ELF-1 (cell line): ENCODE results near the gene VPS4B.

Experiments
- DNase-seq: peaks from one replicate; pipeline ENCODE4 v3.0.0-alpha.2; 2016; ENCODE audit warnings: low read depth, low spot score

The VPS4B gene

DNA sequence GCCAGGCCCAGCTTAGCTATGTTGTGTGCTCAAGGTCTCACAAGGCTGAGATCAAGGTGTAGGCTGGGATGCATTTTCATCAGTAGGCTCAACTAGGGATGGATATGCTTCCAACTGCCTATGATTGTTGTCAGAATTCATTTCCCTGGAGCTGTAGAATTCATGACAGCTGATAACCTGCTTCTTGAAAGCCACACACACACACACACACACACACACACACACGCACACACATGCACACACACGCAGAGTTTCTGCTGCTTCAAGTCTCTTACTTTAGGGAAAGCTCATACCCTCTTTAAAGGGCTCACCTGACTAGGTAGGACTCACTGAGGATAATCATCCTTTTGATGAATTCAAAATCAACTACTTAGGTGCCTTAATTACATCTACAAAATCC is 8.2 kb upstream of the VPS4B start:
- no peak for DNase-seq

DNA sequence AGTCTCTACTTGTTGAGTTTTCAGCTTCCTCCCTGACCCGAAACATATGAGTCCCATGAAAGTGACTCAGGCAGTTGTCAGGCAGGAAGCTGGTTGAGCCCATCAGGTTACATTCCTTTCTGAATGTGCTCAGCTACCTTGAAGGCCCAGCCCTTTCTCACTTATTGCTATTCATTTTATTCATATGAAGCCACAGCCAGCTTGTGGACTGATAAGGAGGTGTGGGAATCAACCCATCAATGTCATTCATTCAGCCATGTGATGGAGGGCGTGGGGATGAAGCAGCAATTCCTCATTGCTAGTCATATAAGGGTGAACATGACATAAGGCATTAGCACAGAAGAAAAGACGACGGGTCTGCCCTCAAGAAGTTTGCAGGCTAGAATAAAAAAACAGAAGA is 5.3 kb upstream of the VPS4B start:
- peak; percentile 13 for DNase-seq

DNA sequence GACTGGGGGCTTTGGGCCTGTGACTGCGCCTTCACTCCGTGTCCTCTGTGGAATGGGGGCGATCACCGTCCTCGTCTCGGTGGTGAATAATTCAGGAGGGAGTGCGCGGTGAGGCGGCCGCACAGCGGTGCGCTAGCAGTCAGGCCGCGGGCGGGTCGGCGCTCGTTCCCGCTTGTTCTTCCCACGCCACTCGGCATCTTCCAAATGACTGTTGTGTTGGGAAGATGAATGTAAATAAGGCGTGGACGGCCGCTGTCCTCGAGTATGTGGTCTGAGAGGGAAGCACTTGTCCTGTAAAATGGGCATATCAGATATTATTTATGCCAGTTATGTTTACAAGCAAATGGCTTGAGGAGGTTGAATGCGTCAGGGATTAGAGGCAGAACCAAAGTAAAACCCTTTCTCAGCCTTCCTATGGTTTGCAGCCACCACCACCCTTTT is 608 bp upstream of the VPS4B start:
- no peak for DNase-seq

DNA sequence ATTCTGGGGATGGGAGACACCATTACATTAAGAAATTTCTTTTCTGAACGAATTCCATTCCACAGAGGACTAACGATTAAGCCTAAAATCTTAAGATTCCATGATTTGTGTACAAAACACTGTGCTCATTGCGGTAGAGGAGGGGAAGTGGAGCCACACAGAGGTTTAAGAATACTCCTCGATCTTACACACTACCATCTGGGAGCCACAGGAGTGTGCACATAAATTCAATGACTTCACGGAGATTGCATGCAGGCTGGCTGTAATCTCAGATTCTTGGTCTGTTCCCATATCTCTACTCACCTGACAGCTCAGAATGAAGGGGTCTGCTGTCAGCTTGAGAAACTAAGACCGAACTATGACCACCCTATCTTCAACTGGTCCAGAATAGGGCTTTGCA is 762 bp downstream of the VPS4B start:
- no peak for DNase-seq

DNA sequence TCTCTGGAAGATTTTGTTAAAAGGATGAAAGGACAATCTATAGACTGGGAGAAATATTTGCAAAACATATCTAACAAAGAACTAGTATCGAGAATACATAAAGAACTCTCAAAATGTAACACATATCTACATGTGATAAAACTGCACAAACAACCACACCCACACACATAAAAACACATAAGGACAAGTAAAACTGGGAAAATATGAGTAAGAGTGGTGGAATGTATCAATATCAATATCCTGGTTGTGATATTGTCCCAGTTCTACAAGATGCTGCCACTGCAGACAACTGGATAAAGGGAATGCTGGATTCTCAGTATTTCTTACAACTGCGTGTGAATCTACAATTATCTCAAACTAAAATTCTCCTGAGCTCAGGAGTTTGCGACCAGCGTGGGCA is 9.3 kb downstream of the VPS4B start:
- DNase-seq = no peak

DNA sequence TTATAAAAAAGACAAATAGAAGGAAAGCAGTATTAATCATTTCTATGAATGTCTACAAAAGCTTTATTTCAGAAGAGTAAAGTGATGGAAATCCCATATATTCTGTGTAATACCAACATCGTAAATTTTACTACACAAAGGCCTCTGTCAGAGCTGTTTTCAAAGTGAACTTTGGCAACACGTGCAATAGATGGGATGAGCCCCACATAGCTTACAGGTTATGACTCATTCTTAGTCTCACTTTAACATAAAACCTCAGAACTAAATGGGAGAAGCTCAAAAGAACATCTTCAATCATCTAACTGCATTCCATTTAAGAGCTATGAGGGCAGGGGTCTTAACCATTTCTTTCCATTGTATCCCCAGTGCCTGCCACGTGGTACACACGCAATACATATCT is 11.5 kb downstream of the VPS4B start:
- no peak for DNase-seq

DNA sequence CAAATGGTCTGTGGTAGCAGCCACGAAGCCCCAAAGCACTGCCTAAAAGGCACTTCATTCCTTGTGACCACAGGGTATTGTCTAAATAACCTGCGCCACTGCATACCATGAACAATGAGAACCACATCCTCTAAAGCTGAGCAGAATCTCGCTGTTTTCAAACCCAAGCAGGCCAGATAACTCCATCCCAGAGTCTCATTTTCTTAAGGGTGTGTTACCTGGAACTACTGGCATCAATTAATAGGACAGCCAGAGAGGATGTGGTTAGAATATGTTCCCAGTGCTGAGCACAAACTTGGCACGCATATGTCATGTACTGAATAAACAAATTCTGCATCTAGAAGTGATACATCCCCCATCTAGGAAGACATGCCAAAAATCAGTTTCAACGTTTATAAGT is 13.0 kb downstream of the VPS4B start:
- DNase-seq = no peak

DNA sequence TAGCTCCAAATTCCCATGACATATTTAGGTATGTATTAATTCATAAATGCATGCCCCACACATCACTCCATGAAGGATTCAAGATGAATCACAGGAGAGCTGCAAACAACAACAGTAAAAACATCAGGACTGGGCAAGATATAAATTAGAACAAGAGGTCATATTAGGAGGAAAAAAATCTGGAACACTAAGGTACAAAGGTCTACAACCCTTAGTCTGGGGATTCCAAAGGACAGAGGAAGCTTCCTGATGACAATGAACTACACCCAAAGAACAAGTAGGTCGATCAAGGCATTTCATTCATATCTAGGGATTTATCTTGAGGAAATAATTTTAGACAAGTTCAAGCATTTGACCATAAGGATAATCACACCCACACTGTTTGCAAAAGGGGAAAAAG is 14.5 kb downstream of the VPS4B start:
- no peak for DNase-seq

DNA sequence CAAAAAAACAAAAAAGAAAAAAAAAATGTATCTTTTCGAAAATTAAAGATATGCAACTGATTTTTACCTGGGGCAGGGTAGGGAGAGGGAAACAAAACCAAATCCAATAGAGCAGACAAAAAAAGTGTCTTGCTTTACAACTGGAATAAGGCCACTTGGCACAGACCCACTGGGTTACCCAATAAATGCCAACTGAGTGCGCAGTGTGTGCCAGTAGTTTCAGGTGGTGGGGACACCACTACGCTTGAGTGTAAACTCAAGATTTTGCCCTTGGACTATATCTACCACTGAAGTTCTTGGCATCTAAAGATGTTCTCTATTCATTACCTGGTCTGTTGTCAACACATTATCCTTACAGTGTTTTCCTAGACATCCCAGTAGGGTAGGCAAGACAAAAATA is 16.3 kb downstream of the VPS4B start:
- DNase-seq = no peak

DNA sequence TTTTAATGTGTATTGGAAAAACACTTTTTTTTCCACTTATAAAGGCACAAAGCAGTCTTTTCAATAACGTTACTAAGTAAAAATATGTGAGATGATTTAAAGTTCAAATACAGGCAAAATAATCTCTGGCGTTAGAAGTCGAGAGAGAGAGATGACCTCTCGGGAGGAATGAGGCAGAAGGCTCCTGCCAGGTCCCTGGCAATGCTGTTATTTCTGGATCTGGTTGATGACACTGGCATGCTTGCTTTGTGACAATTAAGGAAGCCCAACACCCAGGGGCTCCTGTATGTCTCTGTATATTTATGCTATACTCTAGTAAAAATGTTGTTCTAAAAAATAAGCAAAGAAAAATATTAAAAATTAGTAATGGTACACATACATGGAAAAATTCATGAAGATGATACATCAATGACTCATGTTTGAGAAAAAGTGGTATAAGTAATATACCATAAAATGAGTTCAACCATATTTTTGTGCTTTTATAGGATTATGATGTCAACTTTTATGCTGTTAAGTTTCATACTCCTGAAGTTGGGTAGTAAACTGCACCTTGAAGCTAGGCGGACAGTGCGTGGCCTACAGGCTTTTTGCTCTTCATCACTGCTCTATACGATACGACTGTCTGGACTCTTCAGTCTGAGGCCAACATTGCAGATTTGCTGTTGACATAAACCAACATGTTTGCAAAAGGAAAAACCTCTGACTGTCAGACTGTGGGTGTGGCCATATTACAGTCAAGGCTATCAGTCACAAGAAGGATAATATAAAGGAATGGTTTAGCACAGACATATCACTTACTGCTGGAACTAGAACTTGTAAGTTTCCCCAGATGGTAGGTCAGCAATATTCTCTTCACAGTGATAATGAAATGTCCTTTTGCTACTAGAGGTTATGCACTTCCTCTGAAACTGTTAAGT is 19.8 kb downstream of the VPS4B start:
- no peak for DNase-seq

DNA sequence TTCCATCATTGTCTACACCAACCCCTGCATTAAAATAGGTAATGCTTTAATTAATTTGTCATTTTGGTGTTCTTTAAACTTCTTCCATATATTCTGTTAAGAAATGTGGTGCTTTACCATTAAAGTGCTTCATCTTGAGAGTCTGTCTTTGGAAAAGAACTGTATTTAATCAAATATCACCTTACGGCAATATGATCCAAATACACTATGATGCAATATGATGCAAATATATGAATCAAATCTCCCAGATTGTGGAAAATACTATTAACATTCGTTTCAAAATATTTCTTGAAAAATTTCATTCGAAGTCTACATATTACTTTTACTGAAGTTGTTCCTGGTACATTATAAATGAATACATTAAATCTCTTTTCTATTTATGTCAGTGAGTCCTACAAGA is 23.0 kb downstream of the VPS4B start:
- DNase-seq = no peak

DNA sequence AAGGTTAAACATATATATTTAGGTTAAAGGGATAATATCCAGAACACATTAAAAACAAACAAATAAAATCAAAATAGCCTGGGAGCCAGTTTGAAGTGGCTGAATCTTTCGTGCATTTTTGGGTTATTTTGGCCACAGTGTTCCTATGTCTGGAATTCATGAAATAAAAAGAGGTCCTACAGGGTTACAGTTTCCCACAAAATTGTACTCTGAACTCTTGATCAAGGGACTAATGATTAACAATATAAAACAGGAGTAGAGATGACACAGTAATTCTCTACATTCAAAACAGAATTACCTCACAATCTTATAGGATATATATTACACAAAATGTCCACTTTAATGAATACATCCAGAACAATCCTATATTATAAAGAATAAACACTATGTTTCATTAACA is 24.9 kb downstream of the VPS4B start:
- no peak for DNase-seq

DNA sequence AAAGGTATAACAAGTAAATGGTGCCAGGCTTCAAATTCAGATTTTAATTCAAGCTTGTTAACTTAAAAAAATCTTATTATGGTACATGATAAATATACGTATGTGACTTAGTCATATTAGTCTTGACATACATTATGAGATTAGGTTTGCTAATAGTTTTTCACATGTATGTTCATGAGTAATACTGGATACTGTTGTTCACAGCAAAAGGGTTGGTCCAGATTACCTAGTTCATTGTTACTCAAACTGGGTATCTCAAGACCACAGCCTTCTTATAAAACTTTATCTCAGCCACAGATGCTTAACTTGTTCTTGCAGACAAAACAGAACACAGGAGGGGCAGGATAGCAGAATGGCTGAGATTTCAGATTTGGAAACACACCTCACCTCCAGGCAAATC is 26.8 kb downstream of the VPS4B start:
- no peak for DNase-seq

DNA sequence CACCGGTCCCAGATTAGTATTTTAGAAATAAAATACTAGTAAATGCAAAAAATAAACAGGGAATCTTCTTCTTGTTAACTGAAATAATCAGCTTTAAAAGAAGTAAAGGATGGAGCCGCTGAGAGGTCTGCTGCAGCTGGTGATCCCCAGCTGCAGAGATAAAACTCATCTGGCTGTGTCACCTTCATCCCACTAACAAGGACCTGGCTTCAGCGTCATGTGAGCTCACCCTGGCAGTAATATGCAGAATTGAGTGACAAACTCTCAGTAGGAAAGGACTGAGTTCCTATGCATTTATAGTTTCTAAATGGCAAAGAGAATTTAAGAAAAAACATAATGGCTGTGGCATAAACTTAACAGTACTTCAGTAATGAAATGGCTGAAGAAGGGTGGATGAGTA is 27.3 kb downstream of the VPS4B start:
- no peak for DNase-seq

DNA sequence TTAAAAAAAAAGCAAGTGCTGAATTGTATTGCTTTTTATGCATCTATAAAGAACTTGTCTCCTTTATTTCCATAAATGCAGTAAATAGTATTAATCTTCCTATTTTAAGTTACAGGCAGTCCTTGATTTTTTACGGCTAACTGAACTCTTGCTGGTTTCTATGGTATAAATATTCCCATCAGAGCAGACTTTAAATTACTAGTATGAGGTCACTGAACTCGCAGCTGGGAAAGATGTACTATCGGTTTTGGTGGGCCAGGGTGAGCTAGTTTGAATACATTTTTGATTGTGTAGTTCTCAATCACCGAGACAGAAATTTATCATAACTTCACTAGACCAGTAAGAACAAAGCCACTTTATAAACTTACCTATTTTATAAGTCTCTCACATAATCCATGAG is 34.4 kb downstream of the VPS4B start:
- no peak for DNase-seq

DNA sequence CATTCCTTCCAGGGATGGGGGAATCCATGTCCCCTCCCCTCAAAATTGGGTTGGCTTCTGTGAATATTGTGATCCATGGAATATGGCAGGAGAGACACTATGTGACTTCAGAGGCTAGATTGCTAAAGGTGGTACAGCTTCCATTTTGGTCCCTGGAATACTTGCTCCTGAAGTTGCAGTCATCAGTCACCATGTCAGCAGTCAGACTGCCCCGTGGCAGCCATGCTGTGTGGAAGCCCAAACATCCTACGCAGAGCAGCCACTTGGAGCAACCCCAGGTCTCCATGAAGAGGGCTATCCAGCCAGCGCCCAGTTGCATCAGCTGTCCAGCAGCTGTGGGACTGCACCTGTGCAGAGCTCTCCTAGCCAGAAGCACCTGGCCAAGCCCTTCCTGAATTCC is 39.4 kb downstream of the VPS4B start:
- no peak for DNase-seq

DNA sequence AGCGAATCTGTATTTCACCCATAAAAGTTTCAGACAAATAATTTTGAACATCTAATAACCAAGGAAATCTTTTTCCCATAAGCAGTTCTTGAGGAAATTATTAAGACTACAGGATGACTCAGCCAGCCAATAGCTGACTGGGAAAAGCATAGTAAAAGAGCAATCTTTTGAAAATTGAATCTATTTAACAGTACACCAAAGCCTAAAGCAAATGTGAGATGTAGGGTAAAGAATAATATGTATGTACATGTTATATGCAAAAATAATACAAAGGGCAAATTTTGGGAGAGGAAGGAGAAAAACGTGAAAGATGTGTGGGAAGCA is 42.7 kb downstream of the VPS4B start:
- DNase-seq = no peak

DNA sequence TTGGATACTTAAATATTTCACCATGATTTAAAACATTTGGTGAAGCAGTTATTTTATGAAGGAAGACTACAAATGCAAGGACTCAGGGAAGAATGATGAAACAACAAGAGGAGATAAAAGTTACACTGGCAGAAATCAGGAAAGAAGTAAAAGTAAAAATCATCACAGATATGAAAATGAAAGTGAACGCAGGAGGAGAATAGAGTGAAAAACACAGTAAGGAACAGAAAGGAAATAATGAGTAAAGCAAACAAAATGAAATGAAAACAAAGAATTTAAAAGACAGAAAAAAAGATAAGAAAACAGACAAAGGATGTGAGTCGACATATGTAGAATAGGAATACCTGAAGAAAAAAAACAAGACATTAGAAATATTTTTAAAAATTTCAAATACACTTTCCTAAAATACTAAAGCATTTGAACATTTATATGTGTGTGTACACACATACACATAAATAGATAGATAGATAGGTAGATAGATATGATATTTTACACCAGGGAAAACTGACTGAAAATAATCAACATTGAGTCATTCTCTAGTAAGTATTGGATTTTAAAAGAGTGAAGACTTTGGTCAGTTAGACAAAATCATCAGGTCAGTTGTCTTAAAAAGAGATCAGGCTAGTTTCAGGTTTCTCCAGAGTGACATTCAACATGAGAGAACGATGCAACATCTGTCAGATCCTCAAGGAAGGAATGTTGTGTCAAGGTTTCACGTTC is 43.2 kb downstream of the VPS4B start:
- no peak for DNase-seq

DNA sequence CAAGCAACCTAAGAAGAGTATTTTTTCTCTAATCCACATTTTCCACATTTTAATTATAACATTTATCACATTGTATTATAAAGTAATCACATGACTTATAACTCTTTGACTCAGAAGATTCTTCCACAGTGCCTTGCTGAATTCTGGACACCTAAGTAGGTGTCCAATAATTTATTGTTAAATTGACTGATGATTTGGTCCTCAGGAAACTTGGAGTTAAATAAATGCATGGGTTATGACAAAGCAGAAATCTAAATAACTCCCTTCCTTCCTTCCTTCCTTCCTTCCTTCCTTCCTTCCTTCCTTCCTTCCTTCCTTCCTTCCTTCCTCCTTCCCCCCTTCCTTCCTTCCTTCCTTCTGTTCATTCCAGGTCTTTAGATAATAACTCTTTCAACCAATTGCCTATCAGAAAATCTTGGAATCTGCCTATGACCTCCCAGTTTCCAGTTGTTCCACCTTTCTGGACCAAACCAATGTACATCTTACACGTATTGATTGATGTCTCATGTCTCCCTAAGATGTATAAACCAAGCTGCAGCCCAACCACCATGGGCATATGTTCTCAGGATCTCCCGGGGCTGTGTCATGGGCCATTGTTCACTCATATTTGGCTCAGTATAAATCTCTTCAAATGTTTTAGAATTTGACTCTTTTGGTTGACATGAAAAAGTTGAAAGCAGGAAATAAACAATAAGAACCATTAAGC is 44.8 kb downstream of the VPS4B start:
- DNase-seq = no peak

DNA sequence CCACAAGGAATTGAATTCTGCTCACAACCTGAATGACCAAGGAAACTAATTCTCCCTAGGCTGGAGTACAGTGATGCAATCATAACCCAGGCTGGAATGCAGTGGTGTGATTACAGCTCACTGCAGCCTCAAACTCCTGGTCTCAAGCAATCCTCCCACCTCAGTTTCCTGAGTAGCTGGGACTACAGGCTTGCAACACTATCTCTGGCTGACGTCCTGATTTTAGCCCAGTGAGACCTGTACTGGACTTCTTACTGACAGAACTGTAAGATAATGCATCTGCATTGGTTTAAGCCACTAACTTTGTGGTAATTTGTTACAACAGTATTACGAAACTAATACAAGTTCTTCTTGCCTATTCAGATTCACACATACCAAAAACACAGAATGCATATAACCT is 45.7 kb downstream of the VPS4B start:
- DNase-seq = no peak

DNA sequence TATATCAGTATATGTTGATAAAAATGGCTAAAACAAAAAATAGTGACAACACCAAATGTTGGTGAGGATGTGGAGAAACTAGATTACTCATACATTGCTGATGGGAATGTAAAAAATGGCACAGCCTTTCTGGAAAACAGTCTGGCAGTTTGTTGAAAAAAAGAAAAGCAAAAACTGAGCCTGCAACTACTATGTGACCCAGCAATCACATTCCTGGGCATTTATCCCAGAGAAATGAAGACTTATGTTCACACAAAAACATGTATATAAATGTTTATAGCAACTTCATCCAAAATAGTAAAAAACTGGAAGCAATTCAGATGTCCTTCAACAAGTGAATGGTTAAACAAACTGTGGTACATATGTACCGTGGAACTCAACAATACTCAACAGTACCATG is 47.7 kb downstream of the VPS4B start:
- no peak for DNase-seq

DNA sequence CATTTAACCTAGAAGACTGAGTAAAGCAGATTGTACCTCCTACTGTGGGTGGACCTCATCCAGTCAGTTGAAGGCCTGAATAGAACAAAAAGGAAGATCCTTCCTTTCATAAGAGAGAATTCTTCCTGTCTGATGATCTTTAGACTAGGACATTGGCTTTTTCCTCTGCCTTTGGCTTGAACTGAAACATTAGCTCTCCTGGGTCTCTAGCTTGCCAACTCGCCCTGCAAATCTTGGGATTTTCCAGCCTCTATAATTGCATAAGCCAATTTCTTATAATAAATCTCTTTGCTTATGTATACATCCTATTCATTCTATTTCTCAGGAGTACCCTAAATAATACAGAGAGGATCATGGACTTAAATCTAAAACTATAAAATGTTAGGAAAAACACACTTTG is 49.1 kb downstream of the VPS4B start:
- no peak for DNase-seq

DNA sequence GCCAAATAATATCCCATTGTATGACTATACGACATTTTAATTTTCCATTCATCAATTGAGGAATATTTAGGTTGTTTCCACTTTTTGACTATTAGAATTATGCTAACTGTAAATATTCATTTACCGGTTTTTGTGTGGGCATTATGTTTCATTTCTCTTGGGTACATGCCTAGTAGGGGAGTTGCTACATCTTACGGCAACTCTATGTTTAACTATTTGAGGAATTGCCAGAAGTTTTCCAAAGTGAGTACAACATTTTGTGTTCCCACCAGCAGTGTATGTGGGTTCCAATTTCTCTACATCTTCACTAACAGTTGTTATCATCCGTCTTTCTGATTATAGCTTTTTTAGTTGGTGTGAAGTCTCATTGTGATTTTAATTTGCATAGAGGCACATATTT is 53.7 kb downstream of the VPS4B start:
- no peak for DNase-seq
